Gastroesophageal sphincter (tissue), 4 donors: Measurements from ENCODE around the gene TMEM60. TPM values are rescaled to one million over a fixed set of nuclear protein-coding genes. Genes with fewer than 3 reads are reported as not detected.

Source experiments
- ATAC-seq: fragments of 150-250 bp; one replicate; pipeline ENCODE4 v1.9.1; 2016; ENCODE audit warnings: mild to moderate bottlenecking, moderate library complexity
- H3K27ac ChIP-seq, 4 donors: fragments of 200-600 bp; sonication (generic) in 3 of 4; 1 replicate in 3 of 4; 2 replicates in 1 of 4; pipeline ENCODE4 v1.5.1; 2016 to 2019
- H3K27me3 ChIP-seq: fragments of 200-600 bp; sonication (generic); one replicate; pipeline ENCODE4 v1.5.1; 2019
- H3K36me3 ChIP-seq, 2 donors: fragments of 200-600 bp; sonication (generic); one replicate each; pipeline ENCODE4 v1.5.1; 2019; ENCODE audit warnings: control low read depth in 1 of 2
- H3K4me1 ChIP-seq, 3 donors: fragments of 200-600 bp; sonication (generic); 1 replicate in 2 of 3; 2 replicates in 1 of 3; pipeline ENCODE4 v1.5.1; 2016 to 2019; ENCODE audit warnings: control low read depth in 2 of 3
- H3K4me3 ChIP-seq, 2 donors: fragments of 200-600 bp; sonication (generic); one replicate each; pipeline ENCODE4 v1.5.1; 2019; ENCODE audit warnings: mild to moderate bottlenecking in 1 of 2, moderate library complexity in 1 of 2
- H3K9me3 ChIP-seq, 3 donors: fragments of 200-600 bp; sonication (generic); one replicate each; pipeline ENCODE4 v1.5.1; 2017 to 2019; ENCODE audit warnings: control low read depth in 2 of 3
- EP300 ChIP-seq: sonication (generic); formaldehyde crosslinking; IDR thresholded peaks from one replicate; pipeline ENCODE4 v1.6.1; 2017; ENCODE audit warnings: antibody characterized with exemption, mild to moderate bottlenecking
- POLR2A ChIP-seq, 2 donors: fragments of 450-650 bp; IDR thresholded peaks; one replicate each; pipeline ENCODE4 v1.6.1; 2017; ENCODE audit warnings: antibody characterized with exemption in 2 of 2, mild to moderate bottlenecking in 2 of 2, moderate library complexity in 1 of 2
- POLR2AphosphoS5 ChIP-seq: sonication (generic); formaldehyde crosslinking; IDR thresholded peaks from one replicate; pipeline ENCODE4 v1.6.1; 2017; ENCODE audit warnings: antibody characterized with exemption
- WGBS, 2 donors: methylation state at CpG; one replicate each; pipeline ENCODE4 v1.1.5; 2018; ENCODE audit warnings: low coverage in 1 of 2; 5-methylcytosine and 5-hydroxymethylcytosine counted together
- total RNA-seq, 4 donors: library from RNA; depleted of rRNA; stranded (reverse); fragments of >200 nt; gene quantifications; one replicate each; pipeline ENCODE4 v1.1.0, GENCODE V29; 2016
- TF ChIP-seq, protein P1 (sequence below), 4 experiments: fragments of 200-600 bp in 2 of 4; fragments of 450-650 bp in 2 of 4; sonication (generic) in 1 of 4; IDR thresholded peaks; one replicate each; pipeline ENCODE4 v1.5.1; 2017 to 2019; ENCODE audit warnings: antibody characterized with exemption in 4 of 4, mild to moderate bottlenecking in 2 of 4, moderate library complexity in 2 of 4

TMEM60 gene
- total RNA-seq, 4 donors from 2014 or later: 10.6 to 15.7 (median 13.9) TPM

DNA sequence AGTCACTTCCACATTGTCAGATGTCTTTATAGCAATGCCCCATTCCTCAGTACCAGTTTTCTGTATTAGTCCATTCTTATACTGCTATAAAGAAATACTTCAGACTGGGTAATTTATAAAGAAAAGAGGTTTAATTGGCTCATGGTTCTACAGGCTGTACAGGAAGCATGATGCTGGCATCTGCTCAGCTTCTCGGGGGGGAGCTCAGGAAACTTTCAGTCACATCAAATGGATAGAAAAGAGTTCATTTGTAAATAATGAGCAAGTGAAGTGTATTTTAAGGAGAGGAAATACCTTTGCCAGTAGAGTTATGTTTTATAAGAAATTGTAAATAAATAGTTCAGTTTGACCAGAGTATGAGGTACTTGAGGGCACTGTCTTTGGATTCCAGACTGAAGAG is 50.5 kb downstream of the TMEM60 start:
- Histone ChIP-seq H3K9me3 (no peaks in the 10 kb centered on the region), H3K27me3 (no peaks in the 10 kb centered on the region), H3K4me1 (peaks cover 0 to 25% (median 0%) of the 10 kb centered on the region in 3 donors), H3K27ac (no peak overlapping the region), H3K36me3 (peaks cover 0 to 22% of the 10 kb centered on the region in 2 donors), H3K4me3 (no peak overlapping the region)
- ATAC-seq: no peak
- TF ChIP-seq POLR2AphosphoS5: no peak
- TF ChIP-seq POLR2A (IDR thresholded peaks at IDR 0.05): no peak
- TF ChIP-seq EP300: no peak
- TF ChIP-seq, protein P1, sequence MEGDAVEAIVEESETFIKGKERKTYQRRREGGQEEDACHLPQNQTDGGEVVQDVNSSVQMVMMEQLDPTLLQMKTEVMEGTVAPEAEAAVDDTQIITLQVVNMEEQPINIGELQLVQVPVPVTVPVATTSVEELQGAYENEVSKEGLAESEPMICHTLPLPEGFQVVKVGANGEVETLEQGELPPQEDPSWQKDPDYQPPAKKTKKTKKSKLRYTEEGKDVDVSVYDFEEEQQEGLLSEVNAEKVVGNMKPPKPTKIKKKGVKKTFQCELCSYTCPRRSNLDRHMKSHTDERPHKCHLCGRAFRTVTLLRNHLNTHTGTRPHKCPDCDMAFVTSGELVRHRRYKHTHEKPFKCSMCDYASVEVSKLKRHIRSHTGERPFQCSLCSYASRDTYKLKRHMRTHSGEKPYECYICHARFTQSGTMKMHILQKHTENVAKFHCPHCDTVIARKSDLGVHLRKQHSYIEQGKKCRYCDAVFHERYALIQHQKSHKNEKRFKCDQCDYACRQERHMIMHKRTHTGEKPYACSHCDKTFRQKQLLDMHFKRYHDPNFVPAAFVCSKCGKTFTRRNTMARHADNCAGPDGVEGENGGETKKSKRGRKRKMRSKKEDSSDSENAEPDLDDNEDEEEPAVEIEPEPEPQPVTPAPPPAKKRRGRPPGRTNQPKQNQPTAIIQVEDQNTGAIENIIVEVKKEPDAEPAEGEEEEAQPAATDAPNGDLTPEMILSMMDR (IDR thresholded peaks at IDR 0.05): no peak
- WGBS, 2 donors: 75% methylated on average over 1 of the region's 1 CpG; no CpG with 5 or more reads in 1 of the 2 donors

DNA sequence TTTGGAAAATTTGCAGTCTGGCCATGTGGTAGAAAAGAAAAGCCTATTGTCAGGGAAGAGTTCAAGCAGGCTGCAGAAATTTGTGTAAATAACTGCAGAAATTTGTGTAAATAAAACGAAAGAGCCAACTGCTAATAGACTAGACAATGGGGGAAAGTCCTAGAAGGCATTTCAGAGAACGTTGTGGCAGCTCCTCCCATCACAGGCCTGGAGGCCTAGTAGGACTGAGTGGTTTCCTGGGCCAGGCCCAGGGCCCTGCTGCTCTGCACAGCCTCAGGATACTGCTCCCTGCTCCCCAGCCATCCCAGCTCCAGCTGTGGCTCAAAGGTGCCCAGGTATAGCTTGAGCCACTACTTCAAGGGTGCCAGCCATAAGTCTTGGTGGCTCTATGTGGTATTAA is 51.1 kb downstream of the TMEM60 start:
- no peaks in the 10 kb centered on the region for H3K9me3 ChIP-seq
- no peak for ATAC-seq
- peaks cover 0 to 27% of the 10 kb centered on the region in 2 donors for H3K36me3 ChIP-seq
- H3K4me1 ChIP-seq: peaks cover 0 to 20% (median 0%) of the 10 kb centered on the region in 3 donors
- no peaks in the 10 kb centered on the region for H3K27me3 ChIP-seq
- no peak overlapping the region for H3K4me3 ChIP-seq
- no peak overlapping the region for H3K27ac ChIP-seq
- WGBS, 2 donors: 34 to 60% methylated on average over 1 to 2 of the region's 2 CpGs
- TF ChIP-seq, protein P1 (IDR thresholded peaks at IDR 0.05): no peak
- TF ChIP-seq POLR2AphosphoS5 (no peak), EP300 (no peak), POLR2A (IDR thresholded peaks at IDR 0.05) (no peak)

DNA sequence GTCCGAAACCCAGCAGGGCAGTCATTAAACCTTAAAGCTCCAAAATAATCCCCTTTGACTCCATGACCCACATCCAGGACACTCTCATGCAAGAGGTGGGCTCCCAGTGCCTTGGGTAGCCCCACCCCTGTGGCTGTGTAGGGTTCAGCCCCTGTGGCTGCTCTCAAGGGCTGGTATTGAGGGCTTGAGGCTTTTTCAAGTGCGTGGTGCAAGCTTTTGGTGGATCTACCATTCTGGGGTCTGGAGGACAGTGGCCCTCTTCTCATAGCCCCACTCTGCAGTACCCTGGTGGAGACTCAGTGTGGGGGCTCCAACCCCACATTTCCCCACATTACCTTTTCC is 51.4 kb downstream of the TMEM60 start:
- Histone ChIP-seq H3K36me3 (peaks cover 0 to 28% of the 10 kb centered on the region in 2 donors), H3K4me1 (peaks cover 0 to 17% (median 0%) of the 10 kb centered on the region in 3 donors), H3K4me3 (no peak overlapping the region), H3K27ac (no peak overlapping the region), H3K9me3 (no peaks in the 10 kb centered on the region), H3K27me3 (no peaks in the 10 kb centered on the region)
- TF ChIP-seq, protein P1 (IDR thresholded peaks at IDR 0.05): no peak
- no peak for TF ChIP-seq POLR2AphosphoS5
- no peak for TF ChIP-seq EP300
- no peak for TF ChIP-seq POLR2A (IDR thresholded peaks at IDR 0.05)
- 100% methylated on average over 1 to 2 of the region's 2 CpGs for WGBS, 2 donors
- no peak for ATAC-seq

DNA sequence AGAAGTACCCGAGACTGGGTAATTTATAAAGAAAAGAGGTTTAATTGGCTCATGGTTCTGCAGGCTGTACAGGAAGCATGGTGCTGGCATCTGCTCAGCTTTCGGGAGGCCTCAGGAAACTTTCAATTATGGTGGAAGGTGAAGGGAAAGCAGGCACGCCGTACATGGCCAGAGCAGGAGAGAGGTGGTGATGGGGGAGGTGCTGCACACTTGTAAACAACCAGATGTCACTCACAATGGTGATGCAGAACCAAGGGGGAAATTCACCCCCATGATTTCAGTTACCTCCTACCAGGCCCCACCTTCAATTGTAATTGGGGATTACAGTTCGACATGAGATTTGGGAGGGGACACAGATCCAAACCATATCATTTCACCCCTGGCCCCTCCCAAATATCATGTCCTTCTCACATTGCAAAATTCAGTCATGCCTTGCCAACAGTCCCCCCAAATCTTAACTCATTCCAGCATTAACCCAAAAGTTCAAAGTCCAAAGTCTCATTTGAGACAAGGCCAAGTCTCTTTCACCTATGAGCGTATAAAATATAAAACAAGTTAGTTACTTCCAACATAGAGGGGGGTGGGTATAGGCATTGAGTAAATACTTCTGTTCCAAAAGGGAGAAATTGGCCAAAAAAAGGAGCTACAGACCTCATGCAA is 51.9 kb downstream of the TMEM60 start:
- Histone ChIP-seq H3K27ac (no peak overlapping the region), H3K4me3 (no peak overlapping the region), H3K27me3 (no peaks in the 10 kb centered on the region), H3K4me1 (peaks cover 0 to 17% (median 0%) of the 10 kb centered on the region in 3 donors), H3K36me3 (peaks cover 0 to 26% of the 10 kb centered on the region in 2 donors), H3K9me3 (no peaks in the 10 kb centered on the region)
- ATAC-seq: no peak
- no peak for TF ChIP-seq POLR2A (IDR thresholded peaks at IDR 0.05)
- TF ChIP-seq, protein P1 (IDR thresholded peaks at IDR 0.05): no peak
- 60 to 87% methylated on average over 1 to 6 of the region's 6 CpGs for WGBS, 2 donors

DNA sequence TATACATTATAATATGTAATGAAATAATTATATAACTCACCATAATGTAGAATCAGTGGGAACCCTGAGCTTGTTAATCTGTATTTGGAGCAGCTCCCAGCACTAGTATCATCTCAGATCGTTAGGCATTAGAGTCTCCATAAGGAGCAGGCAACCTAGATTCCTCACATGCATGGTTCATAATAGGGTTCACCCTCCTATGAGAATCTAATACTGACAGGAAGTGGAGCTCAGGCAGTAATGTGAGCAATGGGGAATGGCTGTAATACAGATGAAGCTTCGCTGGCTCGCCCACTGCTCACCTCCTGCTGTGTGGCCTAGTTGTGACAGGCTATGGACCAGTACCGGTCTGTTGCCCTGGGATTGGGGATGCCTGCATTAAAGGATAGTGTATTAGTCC is 52.5 kb downstream of the TMEM60 start:
- Histone ChIP-seq H3K4me1 (peaks cover 0 to 17% (median 0%) of the 10 kb centered on the region in 3 donors), H3K27me3 (no peaks in the 10 kb centered on the region), H3K27ac (no peak overlapping the region), H3K4me3 (no peak overlapping the region), H3K9me3 (no peaks in the 10 kb centered on the region), H3K36me3 (peaks cover 0 to 21% of the 10 kb centered on the region in 2 donors)
- TF ChIP-seq, protein P1 (IDR thresholded peaks at IDR 0.05): no peak
- TF ChIP-seq POLR2AphosphoS5 (no peak), EP300 (no peak)
- ATAC-seq: no peak
- 75 to 86% methylated on average over 1 to 2 of the region's 4 CpGs for WGBS, 2 donors
